Myocyte (in vitro differentiated cells): ENCODE data around the gene TYW1B. TPM values are rescaled to one million over a fixed set of nuclear protein-coding genes. Genes with fewer than 3 reads are reported as not detected.
"Not testable (repeated sequence)": the region's sequence is repeated elsewhere in the genome, so short reads cannot be mapped to it uniquely, and the experiment has no call there.

Source experiments
- DNase-seq: peaks from one replicate; pipeline ENCODE4 v3.0.0-alpha.2; 2012; ENCODE audit warnings: low read depth
- total RNA-seq: library from RNA; depleted of rRNA; stranded (reverse); fragments of >200 nt; gene quantifications from 2 replicates; pipeline ENCODE4 v1.2.3, GENCODE V29; 2014

TYW1B gene
- total RNA-seq, 1 donor from 2014 or later = 3.2 TPM

DNA sequence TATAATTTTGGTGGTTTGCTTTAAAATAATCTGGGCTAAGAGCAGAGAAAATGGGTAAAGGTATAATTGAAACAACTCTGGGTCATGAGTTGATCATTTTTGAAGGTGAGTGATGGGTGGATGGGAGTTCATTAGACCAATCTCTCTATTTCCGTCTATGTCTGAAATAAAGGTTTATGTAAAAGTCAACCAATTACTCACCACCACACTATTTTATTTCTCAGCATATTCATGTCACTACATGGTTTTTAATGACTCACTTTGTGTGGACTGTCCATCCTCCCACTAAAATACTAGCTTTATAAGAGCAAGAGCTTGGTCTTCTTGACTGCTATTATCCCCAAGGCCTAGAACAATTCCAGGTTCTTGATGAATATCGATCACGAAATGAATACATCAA, 199.6 kb downstream of the TYW1B start:
- not testable (repeated sequence) for DNase-seq

DNA sequence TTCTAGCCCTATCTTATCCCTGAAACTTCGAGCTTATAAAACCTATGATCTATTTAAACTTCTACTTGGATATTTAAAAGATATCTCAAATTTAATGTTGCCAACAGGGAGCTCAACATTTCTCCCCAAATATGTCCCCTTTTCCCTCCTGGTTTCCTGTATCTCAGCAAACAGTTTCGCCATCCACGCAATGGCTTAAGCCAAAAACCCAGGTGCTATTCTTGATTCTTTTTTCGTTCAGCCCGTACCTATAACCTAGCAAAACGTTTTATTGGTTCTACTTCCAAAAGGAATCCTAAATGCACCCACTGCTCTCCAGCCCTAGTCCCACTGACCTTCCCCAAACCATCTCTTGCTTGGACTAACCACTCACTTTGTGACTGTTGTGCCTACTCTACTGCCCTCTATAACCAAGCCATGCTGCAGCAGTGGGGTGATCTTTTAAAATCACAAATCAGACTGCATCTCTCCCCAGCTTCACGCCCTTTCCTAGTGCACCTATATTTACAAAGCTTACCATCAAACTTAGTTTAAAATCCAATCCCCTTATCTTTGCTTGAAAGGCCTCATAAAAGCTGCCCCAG, 201.5 kb downstream of the TYW1B start:
- not testable (repeated sequence) for DNase-seq

DNA sequence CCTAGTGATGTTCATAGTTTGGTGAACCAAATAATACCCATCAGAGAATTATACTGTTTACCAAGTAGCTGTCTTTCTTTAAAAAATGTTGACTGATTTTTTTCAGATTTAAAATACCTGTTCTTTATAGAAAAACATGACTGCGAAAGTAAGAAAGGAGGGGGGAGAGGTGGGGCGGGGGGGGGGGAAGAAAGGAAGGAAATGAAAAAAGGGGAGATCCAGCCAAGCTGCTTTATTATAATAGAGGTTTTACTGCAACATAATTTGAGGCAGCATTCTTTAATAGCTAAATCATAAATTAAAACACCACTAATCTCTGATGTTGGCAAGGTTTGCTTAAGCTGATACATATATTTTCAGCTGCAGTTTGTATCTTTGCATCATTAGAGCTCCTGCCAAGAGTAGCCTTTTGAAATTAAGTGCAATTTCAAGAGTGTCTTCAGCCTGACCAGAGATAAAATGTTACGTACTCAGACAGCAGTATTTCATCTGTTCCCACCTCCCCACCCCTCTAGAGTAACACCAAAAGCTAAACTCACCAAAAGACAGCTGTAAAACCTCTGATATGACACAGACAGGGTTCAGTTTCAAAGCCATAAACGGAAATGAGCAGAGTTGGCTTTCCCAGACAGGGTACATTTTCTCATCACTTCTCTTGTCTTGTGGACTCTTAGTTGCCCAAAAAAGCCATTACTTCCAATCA, 202.1 kb downstream of the TYW1B start:
- not testable (repeated sequence) for DNase-seq

DNA sequence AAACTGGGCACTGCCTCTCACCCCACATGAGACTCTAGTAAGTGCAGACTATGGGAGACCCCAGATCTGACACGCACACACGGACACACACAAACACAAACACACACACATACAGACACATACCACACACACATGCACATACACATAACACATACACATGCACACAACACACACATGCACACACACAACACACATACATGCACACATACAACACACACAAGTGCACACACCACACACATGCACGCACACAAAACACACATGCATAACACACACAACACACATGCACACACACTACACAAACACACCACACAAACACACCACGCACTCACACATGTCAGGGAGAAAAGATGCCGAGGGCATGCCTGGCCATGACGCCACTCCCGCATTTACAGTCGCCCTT, 205.5 kb downstream of the TYW1B start:
- no peak for DNase-seq

DNA sequence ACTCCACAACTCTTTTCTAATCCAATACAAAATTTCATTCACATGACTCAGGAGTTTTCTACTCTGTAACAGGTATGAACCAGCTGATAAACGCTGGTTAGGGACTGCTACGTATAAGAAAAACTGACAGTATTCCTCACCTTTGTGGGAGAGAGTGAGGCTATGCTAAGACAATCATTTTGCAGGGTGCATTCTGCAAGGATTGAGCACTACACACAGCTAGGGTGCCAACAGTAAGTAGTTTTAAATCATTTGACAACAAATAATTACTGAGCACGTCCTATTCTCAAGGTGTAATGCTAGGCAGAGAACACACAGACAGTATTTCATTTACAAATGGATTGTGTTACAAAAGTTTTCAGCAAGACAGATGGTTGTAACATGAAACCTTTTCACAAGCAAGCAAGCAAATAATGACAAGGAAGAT, 206.2 kb downstream of the TYW1B start:
- DNase-seq = not testable (repeated sequence)

DNA sequence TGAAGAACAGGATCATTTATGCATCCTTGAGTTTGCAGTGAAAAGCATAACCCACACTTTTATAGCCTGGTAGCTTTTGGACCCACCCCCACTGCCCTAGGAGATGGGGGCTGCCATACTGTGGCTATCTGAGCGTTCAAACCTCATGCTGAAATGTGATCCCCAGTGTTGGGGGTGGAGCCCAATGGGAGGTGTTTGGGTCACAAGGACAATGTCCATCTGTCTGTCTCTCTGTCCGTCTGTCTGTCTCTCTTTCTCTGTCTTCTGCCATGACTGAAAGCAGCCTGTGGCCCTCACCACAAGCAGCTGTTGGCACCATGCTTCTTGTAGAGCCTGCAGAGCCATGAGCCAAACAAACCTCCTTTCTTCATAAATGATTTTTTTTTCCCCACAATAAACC, 207.1 kb downstream of the TYW1B start:
- peak; percentile 82 for DNase-seq

DNA sequence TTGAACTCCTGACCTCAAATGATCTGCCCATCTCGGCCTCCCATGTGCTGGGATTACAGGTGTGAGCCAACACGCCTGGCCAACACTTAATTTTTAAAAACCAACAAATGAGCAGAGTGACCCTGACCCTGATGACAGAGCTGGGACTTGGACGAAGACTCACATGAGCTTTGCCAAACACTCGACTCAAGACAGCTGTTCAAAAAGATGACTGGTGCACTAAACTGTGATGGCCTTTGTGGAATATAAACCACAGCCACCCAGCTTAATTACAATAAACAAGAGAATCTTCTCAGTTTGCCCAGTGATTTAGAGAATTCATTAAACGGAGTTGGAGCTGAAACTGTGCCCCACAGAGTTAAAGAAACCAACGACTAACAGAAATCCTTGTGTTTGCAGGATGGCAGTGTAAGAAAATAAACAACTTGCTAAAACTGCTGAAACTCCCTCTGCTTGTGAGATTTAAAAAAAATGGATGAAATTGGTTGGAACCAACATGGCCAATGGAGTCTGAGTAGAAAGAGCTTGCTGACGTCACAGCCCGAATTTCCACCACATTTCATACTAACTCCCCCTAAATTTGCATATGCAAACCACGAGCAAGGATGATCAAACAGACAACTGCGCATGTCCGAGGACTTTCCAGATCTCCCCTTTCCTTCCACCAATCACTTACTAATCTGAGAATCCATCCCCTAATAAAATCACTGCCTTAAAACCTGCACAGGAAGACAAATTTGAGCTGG, 209.4 kb downstream of the TYW1B start:
- DNase-seq = peak; percentile 94

DNA sequence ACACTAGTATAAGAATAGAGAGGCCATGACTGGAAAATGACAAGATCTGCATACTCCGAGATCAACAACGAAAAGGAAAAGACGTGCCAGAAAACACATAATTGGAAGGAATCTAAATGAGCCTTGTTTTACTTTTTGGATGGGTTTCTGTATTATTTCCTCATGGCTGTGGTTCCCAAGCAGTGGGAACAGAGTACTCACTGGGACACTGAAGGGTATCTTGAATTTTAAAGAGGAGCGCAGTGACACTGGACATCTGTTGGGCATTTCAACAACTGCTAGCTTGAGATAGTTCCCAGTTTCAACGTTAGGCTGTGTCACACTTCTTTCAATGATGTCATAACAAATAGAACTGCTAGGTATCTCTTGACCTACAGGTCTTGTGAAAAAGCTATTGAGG, 218.2 kb downstream of the TYW1B start:
- DNase-seq = not testable (repeated sequence)

DNA sequence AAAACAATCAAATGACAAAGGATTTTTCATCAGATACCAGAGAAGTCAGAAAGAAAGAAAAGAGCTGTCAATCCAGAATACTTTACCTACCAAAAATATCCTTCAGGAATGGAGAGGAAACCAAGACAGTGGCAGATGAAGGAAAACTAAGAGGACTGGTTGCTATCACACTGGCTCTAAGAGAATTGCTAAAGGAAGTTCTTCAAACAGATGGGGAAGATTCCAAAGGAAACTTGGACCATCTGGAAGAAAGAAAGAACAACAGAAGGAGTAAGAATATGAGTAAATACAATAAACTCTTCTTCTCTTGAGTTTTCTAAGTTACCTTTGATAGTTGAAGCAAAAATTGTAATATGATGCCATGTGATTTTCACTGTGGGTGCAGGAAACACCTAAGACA, 220.0 kb downstream of the TYW1B start:
- DNase-seq = not testable (repeated sequence)

DNA sequence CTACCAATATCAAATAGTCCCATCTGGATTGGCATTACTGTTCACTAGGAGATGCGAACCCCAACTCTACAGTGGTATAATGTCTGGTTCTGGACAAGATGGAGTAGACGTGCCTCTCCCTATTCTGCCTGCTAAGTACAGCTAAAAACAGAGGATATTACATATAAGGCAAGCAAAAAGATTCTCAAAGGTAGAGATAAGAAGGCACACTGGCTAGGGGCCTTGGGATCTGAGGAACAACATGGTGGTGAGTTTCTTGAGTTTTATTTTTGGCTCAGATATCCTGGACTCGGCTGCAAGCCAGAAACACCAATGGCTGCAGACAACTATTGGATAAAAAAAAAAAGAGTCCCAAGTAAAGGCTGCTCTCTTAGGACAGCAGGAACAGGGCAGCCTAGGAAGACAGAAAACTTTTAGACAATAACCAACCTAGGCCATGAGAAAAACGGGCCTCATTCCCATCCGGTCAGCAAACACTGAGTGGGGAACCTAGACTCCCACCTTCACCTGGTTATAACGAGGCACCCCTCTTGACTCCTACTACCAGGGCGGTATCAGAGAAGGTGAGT, 222.1 kb downstream of the TYW1B start:
- DNase-seq = not testable (repeated sequence)

DNA sequence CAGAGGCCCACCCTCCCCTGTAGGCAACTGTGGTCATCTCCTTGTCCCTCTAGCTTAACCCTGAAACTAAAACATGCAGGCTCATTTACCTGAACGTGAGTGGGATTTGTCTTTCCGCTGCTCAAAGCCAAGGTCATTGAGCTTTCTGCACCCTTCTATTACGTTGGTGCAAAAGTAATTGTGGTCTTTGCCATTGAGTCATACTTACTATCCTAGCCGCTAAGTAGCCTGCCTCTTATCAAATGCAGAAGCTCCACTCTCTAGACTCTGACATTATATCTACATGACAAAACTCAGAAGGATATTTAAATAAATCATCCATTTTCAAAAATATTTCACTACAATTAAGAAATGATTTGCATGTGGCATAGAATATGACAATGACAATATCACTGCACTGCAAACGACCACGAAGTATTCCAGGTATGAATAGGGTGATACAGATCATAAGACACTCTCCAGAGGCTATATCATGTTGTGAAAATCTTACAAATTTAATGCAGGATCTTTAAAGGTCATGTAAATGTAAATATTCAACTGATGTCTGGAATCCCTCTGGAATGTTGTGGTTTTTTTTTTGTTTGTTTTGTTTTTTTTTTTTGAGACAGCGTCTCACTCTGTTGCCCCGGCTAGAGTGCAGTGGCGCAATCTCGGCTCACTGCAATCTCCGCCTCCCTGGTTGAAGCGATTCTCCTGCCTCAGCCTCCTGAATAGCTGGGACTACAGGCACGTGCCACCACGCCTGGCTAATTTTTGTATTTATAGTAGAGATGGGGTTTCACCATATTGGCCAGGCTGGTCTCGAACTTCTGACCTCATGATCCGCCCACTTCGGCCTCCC, 223.0 kb downstream of the TYW1B start:
- DNase-seq = not testable (repeated sequence)

DNA sequence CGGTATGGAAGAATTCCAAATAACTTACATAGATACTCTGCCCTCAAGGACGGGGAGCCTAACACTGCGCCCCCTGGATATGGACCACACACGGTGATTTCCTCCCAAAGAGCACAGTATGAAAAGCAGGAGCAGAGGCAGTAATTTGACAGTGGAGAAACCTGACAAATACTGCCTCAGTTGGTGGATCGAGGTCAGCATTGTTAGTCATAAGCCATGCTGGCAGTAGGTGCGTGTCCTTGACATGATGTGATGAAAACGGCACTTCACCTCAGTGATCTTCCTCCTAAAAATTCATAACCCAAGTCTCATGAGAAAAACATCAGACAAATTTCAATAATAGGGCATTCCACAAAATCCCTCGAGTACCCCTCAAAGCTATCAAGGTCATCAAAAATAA, 224.5 kb downstream of the TYW1B start:
- not testable (repeated sequence) for DNase-seq

DNA sequence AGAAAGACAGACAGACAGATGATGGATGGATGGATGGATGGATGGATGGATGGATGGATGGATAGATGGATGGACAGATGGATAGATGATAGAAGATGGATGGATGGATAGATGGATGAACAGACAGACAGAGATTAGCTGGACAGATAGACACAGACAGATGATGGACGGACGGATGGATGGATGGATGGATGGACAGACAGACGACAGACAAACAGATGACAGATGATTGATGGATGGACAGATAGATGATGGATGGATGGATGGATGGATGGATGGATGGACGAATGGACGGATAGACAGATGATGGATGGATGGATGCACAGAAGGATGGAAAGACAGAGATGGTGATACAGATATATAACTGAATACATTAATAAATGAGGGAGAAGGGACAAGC, 224.9 kb downstream of the TYW1B start:
- DNase-seq = no peak

DNA sequence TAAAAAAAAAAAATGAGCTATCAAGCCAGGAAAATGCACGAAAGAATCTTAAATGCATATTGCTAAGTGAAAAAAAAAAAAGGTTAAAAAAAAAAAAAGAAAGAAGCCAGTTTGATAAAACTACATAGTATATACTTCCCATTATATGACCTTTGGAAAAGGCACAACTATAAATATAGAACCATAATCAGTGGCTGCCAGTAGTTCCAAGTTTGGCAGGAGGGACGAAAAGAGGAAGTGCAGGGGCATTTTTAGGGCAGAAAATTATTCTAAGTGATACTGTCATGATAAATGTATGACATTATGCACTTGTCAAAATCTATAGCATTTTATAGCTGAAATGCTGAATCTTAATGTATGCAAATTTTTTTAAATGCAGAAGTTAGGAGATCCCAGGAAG, 226.3 kb downstream of the TYW1B start:
- not testable (repeated sequence) for DNase-seq

DNA sequence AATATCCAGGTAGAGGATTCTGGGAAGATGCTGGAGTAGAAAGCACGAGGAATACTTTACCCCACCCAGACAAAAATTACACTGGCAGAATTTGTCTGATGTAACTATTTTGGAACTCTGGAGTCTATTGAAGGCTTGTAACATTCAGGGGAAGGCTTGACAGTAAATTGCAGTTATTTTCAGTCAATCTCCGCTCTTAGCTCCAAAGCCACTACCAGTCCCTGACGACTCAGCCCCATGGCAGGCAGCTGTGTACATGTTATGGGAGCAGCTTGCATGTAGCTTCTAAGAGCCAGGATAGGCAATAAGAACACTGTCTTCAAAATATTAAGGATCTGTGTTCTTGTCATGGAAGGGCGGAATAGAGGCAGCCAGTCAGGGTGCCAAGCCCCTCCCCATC, 238.0 kb downstream of the TYW1B start:
- DNase-seq = not testable (repeated sequence)

DNA sequence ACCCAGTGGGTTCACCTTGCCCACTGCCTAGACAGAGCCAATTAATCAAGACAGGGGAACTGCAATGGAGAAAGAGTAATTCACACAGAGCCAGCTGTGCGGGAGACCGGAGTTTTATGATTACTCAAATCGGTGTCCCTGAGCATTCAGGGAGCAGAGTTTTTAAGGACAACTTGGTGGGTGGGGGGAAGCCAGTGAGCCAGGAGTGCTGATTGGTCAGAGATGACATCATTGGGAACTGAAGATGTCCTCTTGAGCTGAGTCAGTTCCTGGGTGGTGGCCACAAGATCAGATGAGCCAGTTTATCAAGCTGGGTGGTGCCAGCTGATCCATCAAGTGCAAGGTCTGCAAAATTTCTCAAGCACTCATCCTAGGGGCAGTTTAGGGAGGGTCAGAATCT, 240.7 kb downstream of the TYW1B start:
- not testable (repeated sequence) for DNase-seq

DNA sequence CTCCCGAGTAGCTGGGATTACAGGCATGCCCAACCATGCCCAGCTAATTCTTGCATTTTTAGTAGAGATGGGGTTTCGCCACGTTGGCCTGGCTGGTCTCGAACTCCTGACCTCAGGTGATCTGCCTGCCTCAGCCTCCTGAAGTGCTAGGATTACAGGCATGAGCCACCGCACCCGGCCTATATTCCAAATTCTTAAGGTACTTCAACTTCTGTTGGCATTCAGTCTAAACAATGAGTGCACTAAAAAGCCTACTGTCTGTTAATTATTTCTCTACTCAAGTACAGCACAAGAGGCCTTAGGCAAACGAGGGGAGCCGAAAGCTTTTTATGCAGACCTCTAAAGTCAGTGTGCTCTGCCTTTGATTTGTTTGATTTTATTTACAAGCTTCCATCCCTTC, 243.4 kb downstream of the TYW1B start:
- not testable (repeated sequence) for DNase-seq

DNA sequence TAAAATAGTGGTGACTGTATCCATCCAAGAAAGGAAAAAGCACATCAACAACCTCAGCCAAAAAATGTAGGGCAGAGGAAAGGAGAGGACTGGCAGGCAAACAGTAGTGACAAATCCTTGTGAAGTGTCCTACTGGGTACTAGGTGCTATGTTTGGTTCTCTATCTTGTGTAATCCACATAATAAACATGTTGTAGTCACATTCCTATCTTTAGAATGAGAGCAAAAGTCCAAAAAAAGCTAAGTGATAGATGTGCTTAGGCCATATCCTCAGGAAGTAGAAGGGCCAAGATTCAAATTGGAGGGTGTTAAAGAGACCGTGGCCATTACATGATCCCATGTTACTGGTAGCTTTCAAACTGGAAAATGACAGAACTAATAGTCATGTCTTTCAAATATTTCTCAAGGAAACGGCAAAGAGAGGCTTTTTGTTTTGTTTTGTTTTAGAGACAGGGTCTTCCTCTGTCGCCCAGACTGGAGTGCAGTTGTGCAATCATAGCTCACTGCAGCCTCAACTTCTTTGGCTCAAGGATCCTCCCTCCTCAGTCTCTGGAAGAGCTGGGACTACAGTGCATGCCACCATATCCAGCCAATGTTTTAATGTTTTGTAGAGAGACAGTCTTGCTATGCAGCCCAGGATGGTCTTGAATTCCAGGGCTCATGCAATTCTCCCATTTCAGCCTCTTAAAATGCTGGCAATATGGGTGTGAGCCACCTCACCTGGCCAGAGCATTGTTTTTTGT, 244.2 kb downstream of the TYW1B start:
- peak; percentile 25 for DNase-seq

DNA sequence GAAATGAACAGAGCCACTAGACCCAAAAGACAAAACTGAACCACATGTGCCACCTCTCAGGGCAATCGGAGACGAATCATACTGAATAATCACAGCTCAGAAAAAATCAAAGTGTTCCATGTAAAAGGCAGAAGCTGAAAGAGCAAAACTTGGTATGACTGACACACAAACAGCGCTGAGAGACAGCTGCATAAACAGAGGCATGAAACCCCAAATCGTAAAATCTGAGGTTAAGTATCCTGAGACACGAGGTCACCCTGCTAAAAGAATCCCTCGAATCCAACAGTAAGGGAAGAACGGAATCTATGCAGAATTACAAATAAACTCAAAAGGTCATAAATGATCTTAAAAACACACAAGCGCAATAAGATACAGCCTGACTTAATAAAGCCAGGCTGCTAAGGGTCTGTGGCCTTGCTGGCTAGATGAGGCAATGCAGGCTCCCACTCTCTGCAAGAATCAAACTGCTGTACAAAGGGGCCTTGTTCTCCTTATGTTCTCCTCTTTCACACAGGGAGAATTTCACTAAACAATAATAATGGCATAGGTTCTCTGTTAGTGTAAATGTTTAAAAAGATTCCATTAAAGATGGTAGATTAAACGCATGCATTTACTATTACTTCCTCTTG, 247.7 kb downstream of the TYW1B start:
- DNase-seq = peak; percentile 86

DNA sequence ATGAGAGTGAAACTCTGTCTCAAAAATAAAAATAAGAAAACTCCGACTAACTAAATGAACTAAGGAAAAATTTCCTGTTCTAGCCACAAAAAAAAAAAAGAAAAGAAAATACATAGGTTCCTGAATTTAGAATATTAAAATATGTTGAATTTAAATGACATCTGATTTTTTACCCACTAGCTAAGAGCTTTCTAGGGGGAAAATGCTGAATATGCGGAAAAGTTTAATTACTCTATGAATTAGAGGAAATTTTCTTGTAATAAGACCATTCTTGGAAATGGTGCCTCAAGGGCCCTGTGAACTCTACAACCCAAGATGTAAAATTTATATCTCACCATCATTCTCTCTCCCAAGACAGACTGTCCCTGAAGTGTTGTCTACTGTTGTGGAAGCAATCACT, 250.9 kb downstream of the TYW1B start:
- no peak for DNase-seq
